RPMI7951 (cell line): Measurements from ENCODE around the gene EDA. TPM values are rescaled to one million over a fixed set of nuclear protein-coding genes. Genes with fewer than 3 reads are reported as not detected.
"Not testable (repeated sequence)": the region's sequence is repeated elsewhere in the genome, so short reads cannot be mapped to it uniquely, and the experiment has no call there.

ENCODE experiments used
- DNase-seq: peaks from one replicate; pipeline ENCODE4 v3.0.0-alpha.2; 2012; ENCODE audit warnings: low read depth
- total RNA-seq: library from RNA; depleted of rRNA; stranded (reverse); fragments of >200 nt; shearing (Covaris generic); gene quantifications from 2 replicates; pipeline ENCODE4 v1.2.3, GENCODE V29; 2014

Gene EDA
- total RNA-seq, 1 experiment from 2014 or later: under 0.01 TPM

- no peak for DNase-seq
Observed at GRCh38 chrX:69951753-69952152, 335.8 kb downstream of the EDA start.

DNA sequence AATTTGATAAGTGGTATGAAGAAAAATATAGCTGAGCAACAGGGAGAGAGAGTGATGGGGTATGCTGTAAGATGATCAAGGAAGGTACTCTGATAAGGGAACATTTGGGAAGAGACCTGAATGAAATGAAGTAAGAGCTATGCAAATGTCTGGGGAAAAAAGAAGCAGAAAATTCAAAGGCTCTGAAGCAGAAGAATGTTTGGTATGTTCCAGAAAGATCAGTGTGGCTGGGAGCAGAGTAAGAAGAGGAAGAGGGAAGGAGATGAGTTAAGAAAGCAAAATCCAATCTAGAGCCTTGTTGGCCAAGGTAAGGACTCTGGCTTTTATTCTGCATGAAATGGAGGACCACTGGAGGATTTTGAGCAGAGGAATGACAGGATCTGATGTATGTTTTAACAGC lies 343.8 kb downstream of the EDA start:
- no peak for DNase-seq

DNA sequence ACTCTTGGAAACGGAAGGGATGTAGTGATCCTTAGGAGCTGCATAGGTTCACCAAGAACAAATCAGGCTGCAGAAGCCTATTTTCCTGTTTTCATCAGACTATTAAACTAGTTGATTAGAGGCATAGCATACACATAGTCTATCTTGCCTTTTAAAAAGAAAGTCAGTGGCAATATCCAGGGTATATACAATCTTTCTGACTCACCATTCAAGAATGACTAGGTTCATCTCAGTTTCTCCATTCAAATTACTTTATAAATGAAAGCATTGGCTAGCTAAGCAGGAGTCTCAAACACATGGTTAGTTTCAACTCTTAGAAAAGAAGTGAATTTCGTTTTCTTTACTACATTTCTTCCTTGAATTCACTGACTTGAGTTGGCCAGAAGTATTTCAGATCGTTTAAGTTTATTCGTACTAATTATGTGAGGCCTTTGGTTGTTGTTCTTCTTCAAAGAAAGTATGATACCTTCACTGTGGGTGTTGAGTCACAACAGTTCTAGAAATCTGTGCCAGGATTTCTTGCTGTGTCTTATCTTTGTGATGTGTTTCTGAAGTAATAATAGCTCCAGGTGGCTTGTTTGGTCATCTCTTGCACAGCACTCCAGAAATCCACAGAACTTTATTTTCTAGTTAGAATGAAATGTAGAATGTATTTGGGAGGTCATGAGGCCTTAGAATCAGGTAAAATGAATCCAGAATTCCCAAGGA lies 345.6 kb downstream of the EDA start:
- no peak for DNase-seq

- no peak for DNase-seq
Observed at GRCh38 chrX:69968950-69969349, 353.0 kb downstream of the EDA start.

DNA sequence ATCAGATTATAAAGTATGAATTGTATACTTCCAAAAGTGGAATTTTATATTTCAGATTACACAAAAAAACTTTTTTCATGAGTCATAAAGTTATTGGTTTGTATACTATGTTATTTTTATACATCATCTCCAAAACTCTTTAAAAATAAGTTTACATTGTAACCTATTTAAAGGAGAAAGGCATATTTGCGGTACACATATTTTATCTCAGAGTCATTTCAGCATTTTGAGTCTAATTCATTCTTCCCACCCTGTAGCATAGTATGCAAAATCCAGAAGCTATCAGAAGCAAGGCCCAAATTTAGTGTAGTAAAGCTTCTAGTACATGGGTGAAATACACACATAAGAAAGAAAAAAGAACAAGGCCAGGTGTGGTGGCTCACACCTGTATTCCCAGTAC lies 353.5 kb downstream of the EDA start:
- DNase-seq: no peak

DNA sequence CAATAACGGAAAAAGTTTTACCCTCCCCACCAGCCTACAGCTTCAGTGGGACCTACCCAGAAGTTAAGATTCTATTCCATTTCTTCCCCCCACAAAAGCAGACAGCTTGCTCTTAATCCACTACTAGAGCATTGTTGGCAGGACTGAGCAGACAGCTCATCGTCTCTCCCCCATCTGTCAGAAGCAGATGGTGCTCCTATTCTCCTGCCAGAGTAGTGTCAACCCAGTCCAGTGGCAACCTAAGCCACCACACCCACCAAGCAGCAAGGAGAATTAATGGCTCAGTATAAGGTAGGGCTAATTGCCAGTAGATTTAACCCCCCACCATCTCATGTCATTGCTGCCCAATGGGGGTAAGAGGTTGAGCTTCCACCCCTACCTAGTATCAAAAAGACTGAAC lies 371.8 kb downstream of the EDA start:
- no peak for DNase-seq

GRCh38 chrX:69988955-69989394 lies 373.1 kb downstream of the EDA start:
- no peak for DNase-seq

- DNase-seq: no peak
Observed at GRCh38 chrX:69991685-69992084, 375.8 kb downstream of the EDA start.

DNA sequence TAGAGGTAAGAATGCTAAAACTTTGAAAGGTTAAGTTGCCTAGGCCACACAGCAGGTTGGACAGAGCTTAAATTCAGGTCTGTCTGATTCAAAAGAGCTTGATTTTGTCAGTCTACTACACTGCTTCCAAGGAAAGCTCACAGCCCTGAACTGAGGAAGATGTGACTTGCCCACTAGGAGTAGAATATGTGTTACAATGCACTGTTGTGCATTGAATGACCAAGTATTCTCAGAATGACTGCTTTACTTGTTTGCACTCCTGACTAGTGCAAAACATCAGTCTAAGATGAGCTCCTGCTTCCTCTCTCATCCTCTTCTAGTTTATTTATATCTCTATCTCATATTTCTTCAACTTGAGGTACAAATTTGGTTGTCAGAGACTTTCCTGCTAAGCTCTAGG lies 377.6 kb downstream of the EDA start:
- DNase-seq: no peak

DNA sequence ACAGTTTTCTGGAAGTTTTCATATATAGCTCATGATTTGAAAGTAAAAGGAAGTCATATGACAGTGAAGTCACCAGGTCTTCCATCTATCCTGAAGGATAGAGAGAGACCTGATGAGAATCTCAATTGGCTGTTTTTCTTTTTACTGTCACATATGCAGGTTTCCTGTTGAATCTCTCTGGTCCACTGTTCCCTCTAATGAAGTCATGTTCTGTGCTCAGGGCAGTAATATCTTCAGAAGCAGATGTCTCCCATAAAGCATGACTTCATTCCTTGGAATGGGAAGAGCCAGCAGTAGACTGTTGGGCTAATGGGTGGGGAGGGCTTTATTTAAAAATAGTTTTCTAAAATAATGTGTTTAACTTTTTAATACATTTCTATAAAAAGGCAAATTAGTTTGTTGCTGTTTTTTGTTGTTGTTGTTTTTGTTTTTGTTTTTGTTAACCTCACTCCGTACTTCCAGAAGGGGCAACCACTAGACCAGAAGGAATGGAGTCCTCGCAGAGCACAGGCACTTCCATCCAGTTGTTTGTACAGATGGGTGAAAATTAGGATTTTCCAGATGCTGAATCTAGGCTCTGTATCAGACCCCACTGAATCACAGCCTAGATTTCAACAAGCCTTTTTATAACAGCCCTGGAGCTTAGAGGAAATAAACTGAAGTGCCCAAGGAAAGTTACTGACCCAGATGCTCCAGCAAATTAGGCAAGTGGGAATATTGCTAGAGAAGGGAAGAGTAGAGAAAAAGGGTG lies 379.6 kb downstream of the EDA start:
- DNase-seq: no peak

DNA sequence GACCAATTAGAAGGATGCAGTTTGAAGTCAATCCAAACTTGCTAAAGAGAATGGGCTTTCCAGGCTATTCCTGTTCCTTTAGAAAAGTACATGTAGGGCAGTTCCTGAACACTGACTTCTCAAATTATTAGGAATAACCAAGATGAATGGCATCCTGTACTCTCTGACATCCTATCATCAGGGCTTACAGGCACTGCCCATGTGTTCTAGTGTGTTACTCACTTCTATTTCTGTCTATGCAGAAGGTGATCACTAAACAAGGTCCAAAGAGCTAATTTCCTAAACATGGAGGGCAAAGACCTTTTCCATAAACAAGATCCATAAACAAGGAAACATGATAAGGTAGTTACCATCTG lies 380.2 kb downstream of the EDA start:
- DNase-seq: no peak

- not testable (repeated sequence) for DNase-seq
Observed at GRCh38 chrX:69998299-69998698, 382.4 kb downstream of the EDA start.

DNA sequence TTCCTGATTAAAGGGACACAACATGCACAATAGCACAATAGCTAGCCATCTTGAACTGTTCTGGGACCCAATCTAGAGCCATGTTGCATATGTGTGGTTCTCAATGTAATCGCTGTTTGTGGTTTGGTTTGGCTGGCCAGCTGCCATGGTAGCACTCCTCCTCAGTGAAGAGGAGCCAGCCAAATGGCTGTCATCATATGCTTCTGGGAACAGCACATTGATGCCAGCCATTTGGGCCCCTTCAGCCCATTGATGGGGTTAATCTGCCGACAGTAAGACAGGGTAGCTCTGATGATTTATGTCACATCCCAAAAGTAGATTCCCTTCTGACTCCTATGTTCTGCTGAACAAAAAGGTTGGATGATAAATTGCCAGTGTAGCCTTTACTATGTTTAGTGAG lies 385.4 kb downstream of the EDA start:
- DNase-seq: no peak

- no peak for DNase-seq
Observed at GRCh38 chrX:70001708-70002341, 385.9 kb downstream of the EDA start.

DNA sequence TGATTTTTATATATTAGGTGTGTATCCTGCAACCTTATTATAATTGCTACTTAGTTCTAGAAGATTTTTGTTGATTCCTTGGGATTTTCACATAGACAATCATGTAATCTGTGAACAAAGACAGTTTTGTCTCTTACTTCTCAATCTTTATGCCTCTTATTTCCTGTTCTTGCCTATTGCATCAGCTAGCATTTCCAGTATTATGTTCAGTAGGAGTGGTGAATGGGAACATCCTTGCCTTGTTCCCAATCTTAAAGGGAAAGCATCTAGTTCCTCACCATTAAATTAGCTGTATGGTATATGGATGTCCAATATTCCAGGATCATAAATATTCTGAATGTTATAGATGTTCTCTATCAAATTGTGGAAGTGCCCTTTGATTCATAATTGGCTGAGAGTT lies 392.0 kb downstream of the EDA start:
- no peak for DNase-seq

DNA sequence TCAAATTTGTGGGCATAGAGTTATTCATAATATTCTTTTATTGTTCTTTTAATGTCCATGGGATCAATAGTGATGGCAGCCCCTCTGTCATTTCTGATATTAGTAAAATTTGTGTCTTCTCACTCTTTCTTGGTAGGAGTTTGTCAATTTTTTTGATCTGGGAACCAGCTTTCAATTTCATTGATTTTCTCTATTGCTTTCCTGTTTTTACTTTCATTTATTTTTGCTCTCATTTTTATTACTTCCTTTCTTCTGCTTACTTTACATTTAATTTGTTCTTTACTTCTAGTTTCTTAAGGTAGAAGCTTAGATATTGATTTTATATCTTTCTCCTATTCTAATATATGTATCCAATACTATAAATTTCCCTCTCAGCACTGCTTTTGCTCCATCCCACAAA lies 393.1 kb downstream of the EDA start:
- no peak for DNase-seq

GRCh38 chrX:70009970-70010369 lies 394.1 kb downstream of the EDA start:
- DNase-seq: no peak

- no peak for DNase-seq
Observed at GRCh38 chrX:70012756-70013155, 396.8 kb downstream of the EDA start.

GRCh38 chrX:70013466-70014381 lies 397.8 kb downstream of the EDA start:
- no peak for DNase-seq

- DNase-seq: no peak
Observed at GRCh38 chrX:70016513-70016912, 400.6 kb downstream of the EDA start.

- DNase-seq: no peak
Observed at GRCh38 chrX:70022616-70023015, 406.7 kb downstream of the EDA start.

- DNase-seq: peak; percentile 16
Observed at GRCh38 chrX:70025464-70025863, 409.6 kb downstream of the EDA start.
